Hypothalamus (tissue), 51 donors: ENCODE results near the gene ARG2.

Experiments
- DNase-seq, 51 donors: peaks; one replicate each; lab custom pipeline; 2025; lab: John Stamatoyannopoulos, UW

Gene ARG2

GRCh38 chr14:67619446-67620216, at the start of gene ARG2:
Gene ARG2 (plus strand): TSS chr14:67619920. CDS start chr14:67619978, 58 bp downstream.
- peak; percentile 21 to 98 (median 89) for DNase-seq

- DNase-seq: no peak
These were observed 49.3 kb upstream of the ARG2 start for GRCh38 chr14:67570453-67570852.

GRCh38 chr14:67571275-67571990, 48.3 kb upstream of the ARG2 start:
- peak in 41 of 51 donors; percentile 15 to 76 (median 47) for DNase-seq

- DNase-seq: no peak
These were observed 47.8 kb upstream of the ARG2 start for GRCh38 chr14:67571991-67572323.

- DNase-seq: no peak
These were observed 47.1 kb upstream of the ARG2 start for GRCh38 chr14:67572608-67573007.

GRCh38 chr14:67573228-67574010, 46.3 kb upstream of the ARG2 start:
- no peak for DNase-seq

GRCh38 chr14:67574156-67574555, 45.6 kb upstream of the ARG2 start:
- no peak for DNase-seq

GRCh38 chr14:67574806-67575205, 44.9 kb upstream of the ARG2 start:
- DNase-seq: no peak

GRCh38 chr14:67575684-67576083, 44.0 kb upstream of the ARG2 start:
- DNase-seq: no peak

GRCh38 chr14:67576216-67576955, 43.3 kb upstream of the ARG2 start:
- no peak for DNase-seq

- DNase-seq: no peak
These were observed 42.4 kb upstream of the ARG2 start for GRCh38 chr14:67577181-67577808.

- DNase-seq: no peak
These were observed 41.6 kb upstream of the ARG2 start for GRCh38 chr14:67577909-67578749.

GRCh38 chr14:67579040-67579439, 40.7 kb upstream of the ARG2 start:
- no peak for DNase-seq

- no peak for DNase-seq
These were observed 40.1 kb upstream of the ARG2 start for GRCh38 chr14:67579636-67580035.

GRCh38 chr14:67580336-67581171, 39.2 kb upstream of the ARG2 start:
- peak in 1 of 51 donors; percentile 13 for DNase-seq

GRCh38 chr14:67581643-67582042, 38.1 kb upstream of the ARG2 start:
- DNase-seq: no peak

- no peak for DNase-seq
These were observed 37.7 kb upstream of the ARG2 start for GRCh38 chr14:67582061-67582460.
